SK-N-MC (cell line): ENCODE results near the gene OLFML2A.

Experiments
- EZH2 ChIP-seq: fragments of 200-600 bp; sonication (generic); IDR thresholded peaks from one replicate; pipeline ENCODE4 v1.6.1; 2017; ENCODE audit warnings: antibody characterized with exemption
- FOXP2 ChIP-seq: optimal IDR thresholded peaks from 2 replicates; pipeline ENCODE3; 2011; ENCODE audit warnings: mild to moderate bottlenecking, moderate library complexity; ENCODE audit not compliant: insufficient read depth; ENCODE audit errors: extremely low read length, control extremely low read depth
- POLR2AphosphoS5 ChIP-seq: IDR thresholded peaks from 2 replicates; pipeline ENCODE4 v1.6.1; 2012; ENCODE audit warnings: mild to moderate bottlenecking, low read depth, low read length, borderline replicate concordance

DNA sequence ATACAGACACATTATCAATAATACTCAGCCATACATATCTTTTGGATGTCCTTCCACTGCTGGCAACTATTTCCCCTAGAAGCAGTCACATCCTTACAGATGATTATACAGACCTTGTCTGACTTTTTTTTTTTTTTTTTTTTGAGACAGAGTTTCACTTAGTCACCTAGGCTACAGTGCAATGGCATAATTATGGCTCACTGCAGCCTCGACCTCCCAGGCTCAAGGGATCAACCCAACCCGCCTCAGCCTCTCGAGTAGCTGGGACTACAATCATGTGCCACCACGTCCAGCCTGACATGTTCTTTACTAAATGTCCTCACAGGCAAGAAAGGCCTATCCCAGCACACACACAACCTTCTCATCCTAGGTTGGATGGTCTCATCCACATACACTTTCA lies 29.9 kb upstream of the OLFML2A start:
- no peak for TF ChIP-seq EZH2
- TF ChIP-seq POLR2AphosphoS5, result no peak
- TF ChIP-seq FOXP2, result no peak
